Measurements from ENCODE around the gene FEM1C.

The FEM1C gene

GRCh38 chr5:115524199-115524847 lies 20.3 kb downstream of the FEM1C start:
- H3K4me1 ChIP-seq (ENCODE audit: insufficient read depth, low read length), result peaks cover 10% of the 10 kb centered on the region; the same call in 1 of the 2 replicates
- H3K36me3 ChIP-seq (ENCODE audit: insufficient read depth, low read length), result peaks cover 11% of the 10 kb centered on the region; the same call in 1 of the 2 replicates
- no peak overlapping the region for H3K9ac ChIP-seq (ENCODE audit: low read depth, low read length)
- H3K9me3 ChIP-seq (ENCODE audit: control insufficient read depth, insufficient read depth, low read length), result no peaks in the 10 kb centered on the region

GRCh38 chr5:115522832-115523403 lies 21.7 kb downstream of the FEM1C start:
- Histone ChIP-seq H3K9me3 (ENCODE audit: control insufficient read depth, insufficient read depth, low read length) (no peaks in the 10 kb centered on the region), H3K4me1 (ENCODE audit: insufficient read depth, low read length) (peaks cover 10% of the 10 kb centered on the region; the same call in 1 of the 2 replicates), H3K36me3 (ENCODE audit: insufficient read depth, low read length) (peaks cover 11% of the 10 kb centered on the region; the same call in 1 of the 2 replicates), H3K9ac (ENCODE audit: low read depth, low read length) (no peak overlapping the region)

GRCh38 chr5:115520191-115520590 lies 24.4 kb downstream of the FEM1C start:
- no peaks in the 10 kb centered on the region for H3K9me3 ChIP-seq (ENCODE audit: control insufficient read depth, insufficient read depth, low read length)
- peaks cover 10% of the 10 kb centered on the region; the same call in 1 of the 2 replicates for H3K4me1 ChIP-seq (ENCODE audit: insufficient read depth, low read length)
- no peak overlapping the region for H3K9ac ChIP-seq (ENCODE audit: low read depth, low read length)
- H3K36me3 ChIP-seq (ENCODE audit: insufficient read depth, low read length), result peaks cover 9% of the 10 kb centered on the region; the same call in 1 of the 2 replicates

- no peaks in the 10 kb centered on the region for H3K36me3 ChIP-seq (ENCODE audit: insufficient read depth, low read length)
- no peak overlapping the region for H3K9ac ChIP-seq (ENCODE audit: low read depth, low read length)
- no peaks in the 10 kb centered on the region for H3K9me3 ChIP-seq (ENCODE audit: control insufficient read depth, insufficient read depth, low read length)
- no peaks in the 10 kb centered on the region for H3K4me1 ChIP-seq (ENCODE audit: insufficient read depth, low read length)
Observed at GRCh38 chr5:115516372-115516771, 28.2 kb downstream of the FEM1C start.

- Histone ChIP-seq H3K36me3 (ENCODE audit: insufficient read depth, low read length) (no peaks in the 10 kb centered on the region), H3K4me1 (ENCODE audit: insufficient read depth, low read length) (no peaks in the 10 kb centered on the region), H3K9me3 (ENCODE audit: control insufficient read depth, insufficient read depth, low read length) (no peaks in the 10 kb centered on the region), H3K9ac (ENCODE audit: low read depth, low read length) (no peak overlapping the region)
Observed at GRCh38 chr5:115514220-115514619, 30.4 kb downstream of the FEM1C start.

GRCh38 chr5:115511632-115512031 lies 32.9 kb downstream of the FEM1C start:
- Histone ChIP-seq H3K9ac (ENCODE audit: low read depth, low read length) (no peak overlapping the region), H3K9me3 (ENCODE audit: control insufficient read depth, insufficient read depth, low read length) (no peaks in the 10 kb centered on the region), H3K36me3 (ENCODE audit: insufficient read depth, low read length) (no peaks in the 10 kb centered on the region), H3K4me1 (ENCODE audit: insufficient read depth, low read length) (no peaks in the 10 kb centered on the region)

- Histone ChIP-seq H3K9me3 (ENCODE audit: control insufficient read depth, insufficient read depth, low read length) (no peaks in the 10 kb centered on the region), H3K36me3 (ENCODE audit: insufficient read depth, low read length) (no peaks in the 10 kb centered on the region), H3K9ac (ENCODE audit: low read depth, low read length) (no peak overlapping the region), H3K4me1 (ENCODE audit: insufficient read depth, low read length) (no peaks in the 10 kb centered on the region)
Observed at GRCh38 chr5:115510145-115510645, 34.4 kb downstream of the FEM1C start.

GRCh38 chr5:115509547-115509946 lies 35.0 kb downstream of the FEM1C start:
- Histone ChIP-seq H3K36me3 (ENCODE audit: insufficient read depth, low read length) (no peaks in the 10 kb centered on the region), H3K9me3 (ENCODE audit: control insufficient read depth, insufficient read depth, low read length) (no peaks in the 10 kb centered on the region), H3K9ac (ENCODE audit: low read depth, low read length) (no peak overlapping the region), H3K4me1 (ENCODE audit: insufficient read depth, low read length) (no peaks in the 10 kb centered on the region)

- no peaks in the 10 kb centered on the region for H3K4me1 ChIP-seq (ENCODE audit: insufficient read depth, low read length)
- H3K9me3 ChIP-seq (ENCODE audit: control insufficient read depth, insufficient read depth, low read length), result peaks cover 3% of the 10 kb centered on the region; the same call in 1 of the 2 replicates
- H3K9ac ChIP-seq (ENCODE audit: low read depth, low read length), result no peak overlapping the region
- no peaks in the 10 kb centered on the region for H3K36me3 ChIP-seq (ENCODE audit: insufficient read depth, low read length)
Observed at GRCh38 chr5:115507681-115508080, 36.9 kb downstream of the FEM1C start.

GRCh38 chr5:115503420-115503819 lies 41.2 kb downstream of the FEM1C start:
- Histone ChIP-seq H3K4me1 (ENCODE audit: insufficient read depth, low read length) (peaks cover 4% of the 10 kb centered on the region; the same call in 1 of the 2 replicates), H3K9ac (ENCODE audit: low read depth, low read length) (no peak overlapping the region), H3K9me3 (ENCODE audit: control insufficient read depth, insufficient read depth, low read length) (peaks cover 3% of the 10 kb centered on the region; the same call in 1 of the 2 replicates), H3K36me3 (ENCODE audit: insufficient read depth, low read length) (no peaks in the 10 kb centered on the region)

GRCh38 chr5:115501464-115502210 lies 42.9 kb downstream of the FEM1C start:
- peaks cover 3% of the 10 kb centered on the region; the same call in 1 of the 2 replicates for H3K9me3 ChIP-seq (ENCODE audit: control insufficient read depth, insufficient read depth, low read length)
- H3K36me3 ChIP-seq (ENCODE audit: insufficient read depth, low read length), result no peaks in the 10 kb centered on the region
- H3K9ac ChIP-seq (ENCODE audit: low read depth, low read length), result no peak overlapping the region
- H3K4me1 ChIP-seq (ENCODE audit: insufficient read depth, low read length), result peaks cover 4% of the 10 kb centered on the region; the same call in 1 of the 2 replicates

- Histone ChIP-seq H3K36me3 (ENCODE audit: insufficient read depth, low read length) (no peaks in the 10 kb centered on the region), H3K4me1 (ENCODE audit: insufficient read depth, low read length) (peaks cover 4% of the 10 kb centered on the region; the same call in 1 of the 2 replicates), H3K9ac (ENCODE audit: low read depth, low read length) (no peak overlapping the region), H3K9me3 (ENCODE audit: control insufficient read depth, insufficient read depth, low read length) (peaks cover 3% of the 10 kb centered on the region; the same call in 1 of the 2 replicates)
Observed at GRCh38 chr5:115500225-115500624, 44.4 kb downstream of the FEM1C start.

GRCh38 chr5:115496936-115497576 lies 47.5 kb downstream of the FEM1C start:
- Histone ChIP-seq H3K36me3 (ENCODE audit: insufficient read depth, low read length) (no peaks in the 10 kb centered on the region), H3K9ac (ENCODE audit: low read depth, low read length) (no peak overlapping the region), H3K9me3 (ENCODE audit: control insufficient read depth, insufficient read depth, low read length) (no peaks in the 10 kb centered on the region), H3K4me1 (ENCODE audit: insufficient read depth, low read length) (peaks cover 12% of the 10 kb centered on the region; the same call in 1 of the 2 replicates)
